H1 (cell line): ENCODE results near the gene GUCY1A2. TPM values are rescaled to one million over a fixed set of nuclear protein-coding genes. Genes with fewer than 3 reads are reported as not detected.

Experiments used
- CTCF ChIA-PET: fragments of 300-600 bp; sonication (Branson Sonifier 250); formaldehyde crosslinking; loops from one replicate; lab custom pipeline; 2021; ENCODE audit not compliant: partially characterized antibody; lab: Charles Lee
- POLR2A ChIA-PET: fragments of 300-600 bp; sonication (Branson Sonifier 250); formaldehyde crosslinking; loops from one replicate; lab custom pipeline; 2021; ENCODE audit warnings: inconsistent platforms; ENCODE audit not compliant: partially characterized antibody; lab: Charles Lee
- DNase-seq, 2 experiments: peaks; one replicate each; pipeline versions ENCODE4 v3.0.0 to v3.0.0-alpha.2; 2010 to 2022; ENCODE audit warnings: low spot score in 2 of 2, low read depth in 1 of 2, mixed read lengths in 1 of 2
- FAIRE-seq: peaks from 2 replicates; lab custom pipeline; 2011; peaks lifted over from hg19 to GRCh38; lab: Jason Lieb, UNC
- H2AFZ ChIP-seq: 2 replicates; pipeline ENCODE4 v1.8.1; 2012; ENCODE audit warnings: low read length, inconsistent platforms
- H2AK5ac ChIP-seq: 2 replicates; pipeline ENCODE4 v1.6.1; 2013; ENCODE audit warnings: low read depth, low read length
- H2BK120ac ChIP-seq: replicated peaks from 2 replicates; pipeline ENCODE3; 2013; ENCODE audit warnings: low read depth, low read length, inconsistent platforms
- H2BK12ac ChIP-seq: 2 replicates; pipeline ENCODE4 v1.6.1; 2013; ENCODE audit warnings: low read depth, low read length
- H2BK15ac ChIP-seq: 2 replicates; pipeline ENCODE4 v1.6.1; 2013; ENCODE audit warnings: low read length
- H2BK20ac ChIP-seq: 2 replicates; pipeline ENCODE4 v1.6.1; 2013; ENCODE audit warnings: low read length
- H2BK5ac ChIP-seq: 2 replicates; pipeline ENCODE4 v1.6.1; 2013; ENCODE audit warnings: low read depth, low read length
- H3K14ac ChIP-seq: 2 replicates; pipeline ENCODE4 v1.6.1; 2013; ENCODE audit warnings: inconsistent platforms; ENCODE audit not compliant: insufficient read length
- H3K18ac ChIP-seq: 2 replicates; pipeline ENCODE4 v1.6.1; 2013; ENCODE audit warnings: low read length; ENCODE audit errors: extremely low read depth
- H3K23ac ChIP-seq: 2 replicates; pipeline ENCODE4 v1.6.1; 2013; ENCODE audit warnings: inconsistent platforms; ENCODE audit not compliant: insufficient read length
- H3K23me2 ChIP-seq: 2 replicates; pipeline ENCODE4 v1.6.1; 2013; ENCODE audit warnings: low read depth, low read length
- H3K27ac ChIP-seq: 2 replicates; pipeline ENCODE4 v1.6.1; 2011; ENCODE audit warnings: low read depth, low read length, inconsistent platforms
- H3K27me3 ChIP-seq, 4 experiments: replicated peaks in 1 of 4; 1 replicate in 1 of 4; 2 replicates in 3 of 4; pipeline versions ENCODE4 v1.6.1 to v1.8.1; 2011 to 2013; ENCODE audit warnings: low read length in 3 of 4, mild to moderate bottlenecking in 3 of 4, inconsistent platforms in 2 of 4, mixed read lengths in 2 of 4, moderate library complexity in 1 of 4; ENCODE audit not compliant: control insufficient read depth in 3 of 4, insufficient read depth in 3 of 4; ENCODE audit errors: extremely low read depth in 1 of 4
- H3K36me3 ChIP-seq, 4 experiments: 2 replicates each; pipeline versions ENCODE4 v1.6.1 to v1.8.1; 2011 to 2013; ENCODE audit warnings: mild to moderate bottlenecking in 4 of 4, low read length in 3 of 4, moderate library complexity in 2 of 4, control low read depth in 1 of 4, inconsistent platforms in 1 of 4; ENCODE audit not compliant: insufficient read depth in 4 of 4, control insufficient read depth in 2 of 4
- H3K4ac ChIP-seq: replicated peaks from 2 replicates; pipeline ENCODE3; 2013; ENCODE audit warnings: low read length, low read depth, mixed read lengths, inconsistent platforms; ENCODE audit not compliant: insufficient read length
- H3K4me1 ChIP-seq, 4 experiments: replicated peaks in 1 of 4; 1 replicate in 1 of 4; 2 replicates in 3 of 4; pipeline versions ENCODE4 v1.6.1 to v1.8.1; 2011 to 2013; ENCODE audit warnings: low read length in 3 of 4, inconsistent platforms in 2 of 4, mixed read lengths in 1 of 4; ENCODE audit not compliant: insufficient read depth in 4 of 4, control insufficient read depth in 3 of 4
- H3K4me2 ChIP-seq, 2 experiments: 2 replicates each; pipeline versions ENCODE4 v1.6.1 to v1.8.1; 2011 to 2013; ENCODE audit warnings: low read depth in 2 of 2, low read length in 2 of 2, control low read depth in 1 of 2, inconsistent platforms in 1 of 2, mild to moderate bottlenecking in 1 of 2; ENCODE audit not compliant: insufficient read depth in 1 of 2
- H3K4me3 ChIP-seq, 4 experiments: fragments of 200-600, 300-600 bp in 1 of 4; sonication (generic), shearing (Covaris generic), sonication (Bioruptor Twin) in 1 of 4; 2 replicates each; pipeline versions ENCODE4 v1.5.1 to v1.8.1; 2011 to 2016; ENCODE audit warnings: low read length in 4 of 4, low read depth in 3 of 4, control low read depth in 2 of 4, inconsistent platforms in 2 of 4, mild to moderate bottlenecking in 2 of 4, mixed read lengths in 1 of 4, moderate library complexity in 1 of 4; ENCODE audit not compliant: insufficient read depth in 2 of 4; ENCODE audit errors: extremely low read depth in 1 of 4
- H3K56ac ChIP-seq: replicated peaks from 2 replicates; pipeline ENCODE3; 2013; ENCODE audit warnings: low read depth, mild to moderate bottlenecking, mixed read lengths, low read length, inconsistent platforms; ENCODE audit not compliant: insufficient read length
- H3K79me1 ChIP-seq: 2 replicates; pipeline ENCODE4 v1.6.1; 2013; ENCODE audit warnings: low read depth, low read length, control low read depth
- H3K79me2 ChIP-seq, 2 experiments: 2 replicates each; pipeline versions ENCODE4 v1.6.1 to v1.8.1; 2012 to 2013; ENCODE audit warnings: low read length in 2 of 2, mild to moderate bottlenecking in 2 of 2, inconsistent platforms in 1 of 2; ENCODE audit not compliant: insufficient read depth in 2 of 2, control insufficient read depth in 1 of 2
- H3K9ac ChIP-seq, 4 experiments: replicated peaks in 1 of 4; 1 replicate in 1 of 4; 2 replicates in 3 of 4; pipeline versions ENCODE4 v1.6.1 to v1.8.1; 2011 to 2013; ENCODE audit warnings: low read depth in 3 of 4, low read length in 3 of 4, control low read depth in 2 of 4, mild to moderate bottlenecking in 2 of 4, moderate library complexity in 2 of 4, inconsistent platforms in 1 of 4; ENCODE audit errors: extremely low read depth in 1 of 4
- H3K9me3 ChIP-seq, 2 experiments: 2 replicates each; pipeline versions ENCODE4 v1.6.1 to v1.8.1; 2012 to 2013; ENCODE audit warnings: mild to moderate bottlenecking in 2 of 2, moderate library complexity in 2 of 2, control low read depth in 1 of 2, inconsistent platforms in 1 of 2, low read depth in 1 of 2, low read length in 1 of 2, mixed read lengths in 1 of 2; ENCODE audit not compliant: insufficient read depth in 2 of 2
- H4K20me1 ChIP-seq, 2 experiments: replicated peaks in 1 of 2; 2 replicates each; pipeline versions ENCODE3 to v1.8.1; 2011 to 2013; ENCODE audit warnings: inconsistent platforms in 2 of 2, low read length in 2 of 2, mild to moderate bottlenecking in 1 of 2; ENCODE audit not compliant: insufficient read depth in 2 of 2, control insufficient read depth in 1 of 2
- H4K5ac ChIP-seq: 2 replicates; pipeline ENCODE4 v1.6.1; 2013; ENCODE audit warnings: low read length, low read depth, mixed read lengths, inconsistent platforms; ENCODE audit not compliant: insufficient read length
- H4K8ac ChIP-seq: 2 replicates; pipeline ENCODE4 v1.8.0; 2013; ENCODE audit warnings: mild to moderate bottlenecking, moderate library complexity, low read length, inconsistent platforms; ENCODE audit not compliant: insufficient read depth; ENCODE audit errors: extremely low read depth
- H4K91ac ChIP-seq: replicated peaks from 2 replicates; pipeline ENCODE3; 2013; ENCODE audit warnings: low read length, mixed read lengths, inconsistent platforms; ENCODE audit not compliant: insufficient read length
- CBX5 ChIP-seq: fragments of 300-800, 300-1000 bp; sonication (generic); IDR thresholded peaks from 2 replicates; pipeline ENCODE4 v1.7.1; 2016; ENCODE audit warnings: antibody characterized with exemption, low read length, low read depth
- CBX8 ChIP-seq: fragments of 300-800, 300-1000 bp; sonication (generic); IDR thresholded peaks from 2 replicates; pipeline ENCODE4 v1.7.1; 2016; ENCODE audit warnings: low read depth, low read length, borderline replicate concordance
- CEBPB ChIP-seq: IDR thresholded peaks from 2 replicates; pipeline ENCODE4 v1.6.1; 2012; ENCODE audit warnings: low read depth, low read length
- JUN ChIP-seq: IDR thresholded peaks from 2 replicates; pipeline ENCODE4 v1.6.1; 2011; ENCODE audit warnings: low read depth, mild to moderate bottlenecking, improper control_type of control experiment, low read length
- KDM4A ChIP-seq: IDR thresholded peaks from one replicate; pipeline ENCODE4 v1.7.1; 2012; ENCODE audit warnings: low read depth, mild to moderate bottlenecking, moderate library complexity, low read length, inconsistent platforms; ENCODE audit not compliant: severe bottlenecking
- SAP30 ChIP-seq: fragments of 300-600 bp; sonication (generic); IDR thresholded peaks from 2 replicates; pipeline ENCODE4 v1.7.1; 2012; ENCODE audit warnings: low read length, moderate library complexity, mild to moderate bottlenecking, inconsistent platforms; ENCODE audit not compliant: insufficient read depth, insufficient replicate concordance
- SIX5 ChIP-seq: IDR thresholded peaks from 2 replicates; pipeline ENCODE4 v1.6.1; 2011; ENCODE audit warnings: mild to moderate bottlenecking, low read depth, low read length
- SP1 ChIP-seq: IDR thresholded peaks from 2 replicates; pipeline ENCODE4 v1.6.1; 2011; ENCODE audit warnings: low read depth, low read length
- WGBS, 2 experiments: shearing (Covaris generic) in 1 of 2; methylation state at CpG; one replicate each; pipeline versions ENCODE4 v1.1.6 to v1.1.7; 2013 to 2015; ENCODE audit warnings: low lambda C conversion rate in 2 of 2, mixed read lengths in 2 of 2, inconsistent platforms in 1 of 2, low coverage in 1 of 2, missing lambda C conversion rate in 1 of 2; ENCODE audit not compliant: insufficient replicate concordance in 2 of 2, insufficient coverage in 1 of 2, insufficient read length in 1 of 2; ENCODE audit errors: extremely low coverage in 1 of 2, missing lambda C conversion rate in 1 of 2; 5-methylcytosine and 5-hydroxymethylcytosine counted together
- polyA plus RNA-seq, 7 experiments: library from polyadenylated mRNA; depleted of rRNA in 3 of 7; stranded (reverse) in 5 of 7; unstranded in 2 of 7; fragments of >200 nt in 5 of 7; fragments of 200-250 nt in 2 of 7; gene quantifications; 1 replicate in 5 of 7; 2 replicates in 1 of 7; 4 replicates in 1 of 7; pipeline versions ENCODE4 v1.2.1 to v1.2.3, GENCODE V29; 2011 to 2013; ENCODE audit warnings: missing spikeins in 2 of 7, mixed read lengths in 2 of 7
- total RNA-seq: library from RNA; stranded (reverse); fragmentation: NEBNext Ultra II Directional; extraction: Animal tissue kit (Norgen Biotek cat#: 25700); gene quantifications from 2 replicates; pipeline ENCODE4 v1.2.1, GENCODE V29; 2021

GUCY1A2 gene
- total and polyA plus RNA-seq, 2 of the 8 experiments (the other 6 are each of a cell fraction or from before 2014, with no cell fraction given), result 0.11 to 1.9 TPM

DNA sequence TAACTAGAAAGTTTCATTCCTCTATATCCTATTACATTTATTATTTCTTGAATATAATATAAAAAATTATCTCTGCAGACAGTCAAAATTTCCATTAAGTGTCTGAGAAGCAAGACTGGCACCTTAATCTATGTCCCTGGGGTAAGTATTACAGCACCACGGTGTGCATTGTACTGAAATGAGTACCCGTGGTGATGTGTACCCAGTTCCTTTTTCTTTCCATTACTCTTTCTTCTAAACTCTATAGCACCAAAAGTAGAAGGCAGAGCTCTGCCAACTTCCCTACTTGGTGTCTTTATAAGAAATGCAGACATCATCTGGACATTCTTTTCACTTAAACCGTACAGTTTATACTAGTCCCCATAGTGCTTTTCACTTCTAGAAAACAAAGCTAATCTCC, 161.7 kb downstream of the GUCY1A2 start:
- Histone ChIP-seq H2BK120ac (no peak overlapping the region), H2BK20ac (no peak overlapping the region), H3K18ac (no peak overlapping the region), H3K36me3 (no peaks in the 10 kb centered on the region), H4K91ac (no peak overlapping the region), H3K56ac (no peak overlapping the region), H3K14ac (no peak overlapping the region), H3K79me2 (no peaks in the 10 kb centered on the region), H2BK5ac (no peak overlapping the region), H2BK15ac (no peak overlapping the region), H4K5ac (no peak overlapping the region), H3K27me3 (no peaks in the 10 kb centered on the region), H2AK5ac (no peak overlapping the region), H3K27ac (no peak overlapping the region), H3K4me1 (no peaks in the 10 kb centered on the region), H2AFZ (no peak overlapping the region), H3K4ac (no peak overlapping the region)
- FAIRE-seq, result no peak
- 85% methylated on average over 3 of the region's 3 CpGs; no CpG with 5 or more reads in 1 of the 2 experiments for WGBS, 2 experiments
- TF ChIP-seq SP1, result no peak
- no peak for TF ChIP-seq KDM4A
- TF ChIP-seq CBX5, result no peak
- no peak for TF ChIP-seq SIX5
- no peak for TF ChIP-seq SAP30
- TF ChIP-seq CBX8, result no peak
- TF ChIP-seq CEBPB, result no peak
- no peak for TF ChIP-seq JUN
- TF ChIP-seq, all 59 proteins: peak for 0
- H3K79me1 ChIP-seq, result no peaks in the 10 kb centered on the region
- H4K20me1 ChIP-seq, result peaks cover 0 to 1% of the 10 kb centered on the region in 2 experiments
- no peak overlapping the region for H3K9ac ChIP-seq
- H3K4me2 ChIP-seq, result no peak overlapping the region
- POLR2A ChIA-PET, result no interaction called here
- DNase-seq, result no peak
- H3K23ac ChIP-seq, result no peak overlapping the region
- H3K9me3 ChIP-seq, result no peaks in the 10 kb centered on the region; a peak in 1 of 4 replicates
- no peak overlapping the region for H3K4me3 ChIP-seq
- H2BK12ac ChIP-seq, result no peak overlapping the region
- no peaks in the 10 kb centered on the region for H3K23me2 ChIP-seq
- CTCF ChIA-PET, result interaction anchor here (1.1 kb wide), 1 partner anchor 136 kb away, joined by 3 read pairs; no protein-coding TSS in a partner anchor
- no peak overlapping the region for H4K8ac ChIP-seq
